HUDEP-2 (cell line): Measurements from ENCODE around the gene COLGALT1.
"Not testable (repeated sequence)": the region's sequence is repeated elsewhere in the genome, so short reads cannot be mapped to it uniquely, and the experiment has no call there.

Experiments
- DNase-seq, 76 experiments: peaks; one replicate each; lab custom pipeline; 2025; ENCODE audit not compliant: unreplicated experiment in 76 of 76; lab: John Stamatoyannopoulos, UW

The COLGALT1 gene

DNA sequence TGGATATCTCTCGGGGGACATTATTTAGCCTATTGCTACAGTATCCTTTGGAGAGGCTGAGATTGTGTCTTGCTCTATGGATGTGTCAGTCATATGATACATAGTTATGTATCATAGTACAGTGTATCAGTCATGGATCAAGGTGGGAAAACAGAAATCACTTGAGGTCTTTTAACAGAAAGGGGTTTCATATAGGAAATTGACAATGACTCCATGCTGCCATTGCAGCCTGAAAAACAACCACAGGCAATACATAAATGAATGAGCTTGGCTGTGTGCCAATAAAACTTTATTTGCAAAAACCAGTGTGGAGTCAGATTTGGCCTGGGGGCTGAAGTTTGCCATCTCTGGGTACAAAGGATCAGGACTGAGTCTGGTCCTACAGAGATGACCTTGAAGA, 35.4 kb downstream of the COLGALT1 start:
- no peak for DNase-seq

DNA sequence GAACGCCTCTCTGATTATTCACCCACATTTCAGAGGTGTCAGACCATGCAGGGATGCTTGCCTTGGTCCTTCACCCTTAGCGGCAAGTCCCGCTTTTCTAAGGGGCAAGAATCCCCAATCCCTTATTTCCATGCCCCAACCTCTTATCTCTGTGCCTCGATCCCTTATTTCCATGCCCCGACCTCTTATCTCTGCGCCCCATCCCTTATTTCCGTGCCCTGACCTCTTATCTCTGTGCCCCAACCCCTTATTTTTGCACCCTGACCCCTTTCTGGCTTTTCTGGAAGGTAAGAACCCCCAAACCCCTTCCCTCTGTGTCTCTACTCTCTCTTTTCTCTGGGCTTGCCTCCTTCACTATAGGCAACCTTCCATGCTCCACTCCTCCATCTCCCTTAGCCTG, 38.8 kb downstream of the COLGALT1 start:
- not testable (repeated sequence) for DNase-seq

DNA sequence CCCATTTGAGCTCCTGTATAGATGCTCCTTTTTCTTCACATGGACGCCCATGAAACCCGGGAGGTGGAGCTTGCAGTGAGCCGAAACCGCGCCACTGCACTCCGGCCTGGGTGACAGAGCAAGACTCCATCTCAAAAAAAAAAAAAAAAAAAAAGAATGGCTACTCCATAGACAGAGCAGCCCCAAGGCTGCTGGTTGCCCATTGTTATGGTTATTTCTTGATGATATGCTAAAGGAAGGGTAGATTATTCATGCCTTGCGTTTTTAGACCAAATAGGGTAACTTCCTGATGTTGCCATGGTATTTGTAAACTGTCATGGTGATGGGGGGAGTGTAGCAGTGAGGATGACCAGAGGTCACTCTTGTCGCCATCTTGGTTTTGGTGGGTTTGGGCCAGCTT, 42.6 kb downstream of the COLGALT1 start:
- DNase-seq, result not testable (repeated sequence)

DNA sequence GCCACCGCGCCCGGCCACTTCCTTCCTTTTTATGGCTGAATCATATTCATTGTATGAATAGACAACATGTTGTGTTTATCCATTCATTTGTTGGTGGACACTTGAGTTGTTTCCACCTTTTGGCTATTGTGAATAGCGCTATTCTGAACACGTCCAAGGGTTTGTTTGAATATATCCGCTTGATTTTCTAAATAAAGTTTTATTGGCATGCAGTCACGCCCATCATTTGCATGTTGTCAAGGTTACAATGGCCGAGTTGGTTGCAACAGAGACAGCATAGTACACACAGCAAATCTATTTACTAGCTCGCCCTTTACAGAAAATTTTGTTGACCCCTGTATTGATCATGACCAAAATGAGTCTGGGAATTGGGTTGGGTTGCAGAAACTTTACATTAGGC, 43.5 kb downstream of the COLGALT1 start:
- DNase-seq, result no peak

DNA sequence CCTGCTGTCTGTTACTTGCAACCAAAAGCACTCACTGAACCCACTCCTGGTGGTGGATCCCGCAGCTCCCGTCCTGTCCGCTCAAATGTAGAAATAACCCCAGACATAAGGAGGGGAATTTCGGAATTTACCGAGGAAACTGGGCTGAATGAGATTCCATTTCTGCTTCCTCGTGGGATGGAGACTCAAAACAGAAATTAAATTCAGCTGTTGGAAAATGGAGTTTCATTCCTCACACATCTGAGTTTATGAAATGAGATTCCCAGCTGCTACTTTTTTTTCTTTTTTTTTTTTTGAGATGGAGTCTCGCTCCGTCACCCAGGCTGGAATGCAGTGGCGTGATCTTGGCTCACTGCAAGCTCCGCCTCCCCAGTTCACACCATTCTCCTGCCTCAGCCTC, 44.3 kb downstream of the COLGALT1 start:
- DNase-seq, result no peak

DNA sequence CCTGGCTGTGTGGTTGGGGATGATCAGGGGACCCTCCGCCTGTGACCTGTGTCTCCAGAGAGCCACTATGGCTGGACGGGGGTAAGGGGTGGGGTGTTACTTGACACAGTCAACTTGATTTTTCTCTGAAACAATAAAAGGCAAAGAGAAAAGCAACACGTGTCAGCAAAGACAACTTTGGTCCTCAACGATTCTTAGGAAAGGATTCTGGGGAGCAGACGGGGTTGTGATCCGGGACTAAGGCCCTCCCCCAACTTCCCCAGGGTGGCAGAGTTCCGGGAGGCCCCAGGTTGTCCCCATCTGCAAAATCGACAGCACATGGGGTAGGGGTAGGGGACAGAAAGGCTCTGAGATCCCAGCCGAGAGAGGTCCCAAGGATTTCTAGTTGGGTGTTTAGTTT, 46.2 kb downstream of the COLGALT1 start:
- DNase-seq, result no peak

DNA sequence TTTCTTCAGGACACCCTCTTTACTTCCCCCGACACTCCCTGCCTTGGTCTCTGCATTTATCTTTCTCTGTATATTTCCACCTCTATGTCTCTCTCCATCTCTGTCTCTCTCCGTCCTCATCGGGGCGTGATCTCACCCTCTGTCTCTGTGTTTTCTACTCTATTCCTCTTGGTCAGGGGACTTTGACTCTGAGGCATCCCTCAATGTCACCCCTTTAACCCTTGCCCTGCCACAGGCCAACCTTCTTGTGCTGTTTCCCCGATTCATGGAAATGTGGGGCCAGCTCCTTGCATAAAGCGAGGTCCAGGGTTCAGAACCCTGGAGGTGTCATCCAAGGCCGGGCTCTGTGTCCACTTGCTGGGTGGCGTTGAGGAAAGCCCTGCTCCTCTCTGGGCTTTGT, 46.8 kb downstream of the COLGALT1 start:
- no peak for DNase-seq

DNA sequence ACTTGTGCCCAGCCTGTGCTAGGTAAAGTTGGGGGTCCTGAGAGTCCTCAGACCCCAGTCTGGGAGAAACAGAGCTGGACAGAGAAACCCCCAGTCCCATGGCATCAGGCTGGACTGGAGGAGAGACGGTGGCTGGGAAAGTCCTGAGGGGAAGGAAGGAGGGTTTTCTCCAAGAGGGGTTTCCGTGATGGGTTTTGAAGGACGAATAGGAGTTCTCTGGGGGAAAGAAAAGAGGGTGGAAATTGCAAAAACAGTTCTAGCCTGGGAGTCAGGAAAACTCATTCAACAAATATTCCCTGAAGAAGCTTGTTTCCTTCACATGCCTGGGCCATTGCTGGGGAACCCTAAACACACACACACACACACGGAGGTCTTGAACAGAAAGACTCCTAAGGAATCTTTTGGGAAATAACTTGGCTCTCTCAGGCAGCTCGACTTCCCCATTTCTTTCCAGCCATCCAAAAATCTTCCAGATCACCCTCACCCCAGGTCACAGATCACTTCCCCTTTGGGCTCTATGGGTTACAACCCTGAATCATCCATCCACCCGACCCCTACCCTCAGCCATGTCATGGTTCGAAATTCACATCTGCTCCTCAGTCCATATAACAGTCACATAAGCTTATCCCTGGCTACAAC, 47.5 kb downstream of the COLGALT1 start:
- no peak for DNase-seq

DNA sequence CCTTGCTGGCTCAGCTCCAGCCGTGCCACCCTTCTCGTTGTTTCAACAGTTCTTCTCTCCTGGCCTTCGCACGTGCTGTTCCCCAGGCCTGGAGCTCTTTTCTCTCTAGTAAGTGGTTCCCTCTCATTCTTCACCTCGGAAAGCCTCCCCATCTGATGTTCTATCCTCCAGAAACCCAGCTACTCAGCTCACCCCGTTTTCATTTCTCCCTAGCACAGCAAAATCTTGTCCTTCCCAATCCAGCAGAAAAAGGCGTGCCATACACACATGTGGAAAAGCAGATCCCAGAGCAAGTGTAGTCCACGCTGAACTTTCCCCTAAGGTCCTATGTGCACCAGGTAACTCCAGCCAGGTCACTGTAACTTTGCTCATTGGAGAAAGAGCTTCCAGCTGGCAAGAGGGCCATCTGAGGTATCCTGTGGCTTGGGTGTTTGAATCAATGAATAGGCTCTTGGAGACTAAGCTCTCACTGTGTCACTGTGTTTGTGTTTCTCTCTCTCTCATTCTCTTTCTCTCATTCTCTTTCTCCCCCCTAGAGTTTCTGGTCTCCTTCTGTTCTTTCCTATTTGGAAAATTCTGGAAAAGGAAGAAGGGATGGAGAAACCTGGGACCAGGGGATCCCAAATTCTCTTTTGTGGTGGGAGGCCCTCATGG, 49.0 kb downstream of the COLGALT1 start:
- DNase-seq, result no peak

DNA sequence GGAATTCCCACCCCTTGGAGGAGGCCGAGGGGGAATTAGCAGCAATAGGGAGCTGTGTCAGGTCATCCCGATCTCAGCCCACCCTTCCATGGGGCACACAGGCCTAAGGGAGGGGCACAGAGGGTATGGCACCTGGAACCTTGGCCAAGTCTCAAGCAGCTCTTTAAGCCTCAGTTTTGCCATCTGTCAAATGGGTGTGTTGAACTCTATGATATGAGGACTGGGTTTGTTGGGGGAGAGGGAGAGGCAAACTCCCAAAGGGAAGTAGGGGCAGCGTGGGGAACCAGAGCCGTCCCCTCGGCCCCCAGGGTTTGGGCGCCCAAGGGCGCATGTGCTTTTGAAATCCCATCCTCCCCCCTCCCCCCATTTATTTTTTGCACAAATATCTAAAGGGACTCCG, 49.7 kb downstream of the COLGALT1 start:
- DNase-seq, result no peak

DNA sequence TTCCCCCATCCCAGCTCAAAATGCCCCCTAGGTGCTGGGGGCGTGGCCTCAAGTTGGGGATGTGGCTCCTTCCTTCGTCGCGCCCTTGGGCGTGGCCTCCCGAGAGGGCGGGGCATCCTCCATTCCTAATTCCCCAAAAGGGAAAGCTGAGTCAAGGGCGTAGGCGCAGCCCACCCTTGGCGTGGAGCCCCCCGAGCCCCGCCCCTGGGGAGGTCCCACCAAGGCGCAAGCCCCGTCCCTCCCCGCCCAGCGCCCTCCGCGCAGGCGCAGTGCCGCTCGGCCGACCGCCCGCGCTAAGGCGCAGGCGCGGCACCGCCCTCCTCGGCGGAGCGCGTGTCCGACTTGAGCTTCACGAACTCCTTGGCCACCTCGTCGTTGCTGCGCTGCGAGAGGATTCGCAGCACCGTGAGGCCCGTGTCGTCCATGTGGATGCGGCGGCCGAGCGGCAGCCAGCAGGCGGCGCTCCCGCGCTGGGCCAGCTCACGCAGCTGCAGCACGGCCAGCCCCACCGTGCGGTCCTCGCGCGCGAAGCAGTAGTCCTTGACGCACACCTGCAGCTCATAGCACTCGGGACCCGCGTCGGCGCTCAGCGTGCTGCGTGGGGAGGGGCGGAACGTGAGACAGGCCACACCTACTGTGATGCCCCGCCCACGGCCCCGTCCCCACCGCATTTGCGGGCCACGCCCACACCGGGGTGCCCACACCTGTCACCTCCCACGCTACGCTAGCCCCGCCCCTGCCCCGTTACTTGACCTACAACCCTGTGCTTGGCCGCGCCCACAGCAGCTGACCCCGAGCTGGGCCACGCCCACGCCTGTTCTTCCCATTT, 50.5 kb downstream of the COLGALT1 start:
- DNase-seq, result peak in 75 of 76 experiments; percentile 73 to 99 (median 96)

DNA sequence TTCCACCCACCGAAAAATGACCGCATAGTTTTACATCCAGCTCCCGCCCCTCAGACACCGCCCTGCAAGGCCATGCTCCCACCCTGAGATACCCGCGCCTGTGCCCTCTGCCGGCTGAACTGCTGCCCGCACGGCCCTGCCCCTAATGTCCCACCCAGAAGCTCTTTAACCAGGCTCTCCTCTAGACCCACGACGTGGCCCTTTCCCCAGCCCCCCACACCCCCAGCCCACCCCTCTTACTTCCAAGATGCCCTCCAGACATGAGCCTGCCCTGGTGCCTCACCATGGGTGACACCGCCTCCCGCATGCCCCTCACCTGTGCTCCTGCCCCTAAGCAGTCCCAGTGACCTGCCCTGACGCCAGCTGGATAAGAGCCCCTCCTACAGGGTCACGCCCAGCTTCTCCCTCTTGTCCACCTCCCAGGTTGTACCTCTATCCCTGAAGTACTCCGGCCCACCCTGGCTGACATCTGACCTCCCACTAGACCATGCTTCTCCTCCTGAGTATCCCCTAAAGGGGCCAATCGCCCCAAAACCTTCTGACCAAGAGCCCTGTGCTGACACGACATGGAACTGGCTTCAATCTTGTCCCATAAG, 51.2 kb downstream of the COLGALT1 start:
- no peak for DNase-seq

DNA sequence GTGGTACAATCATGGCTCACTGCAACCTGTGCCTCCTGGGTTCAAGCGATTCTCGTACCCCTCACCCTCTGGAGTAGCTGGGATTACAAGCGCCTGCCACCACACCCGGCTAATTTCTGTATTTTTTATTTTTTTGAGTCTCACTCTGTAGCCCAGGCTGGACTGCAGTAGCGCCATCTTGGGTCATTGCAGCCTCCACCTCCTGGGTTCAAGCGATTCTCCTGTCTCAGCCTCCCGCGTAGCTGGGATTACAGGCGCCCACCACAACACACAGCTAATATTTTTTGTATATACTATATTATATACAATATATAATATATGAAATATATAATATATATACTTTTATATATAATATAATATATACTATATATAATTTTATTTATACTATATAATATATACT, 52.5 kb downstream of the COLGALT1 start:
- DNase-seq, result no peak

DNA sequence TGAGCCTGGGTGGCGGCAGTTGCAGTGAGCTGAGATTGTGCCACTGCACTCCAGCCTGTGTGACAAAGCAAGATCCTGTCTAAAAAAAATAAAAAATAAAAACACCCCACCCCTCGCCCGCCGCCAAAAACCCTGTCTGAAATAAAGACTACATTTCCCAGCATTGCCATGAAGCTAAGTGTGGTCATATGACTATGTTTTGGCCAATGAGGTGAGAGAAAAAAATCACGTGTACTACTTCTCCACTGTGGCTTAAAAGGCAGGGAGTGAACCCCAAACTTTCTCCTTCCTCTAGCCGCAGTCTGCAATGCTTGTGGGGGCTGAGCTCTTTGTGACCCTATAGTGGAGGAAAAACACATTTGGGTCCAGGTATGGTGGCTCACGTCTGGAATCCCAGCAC, 54.9 kb downstream of the COLGALT1 start:
- DNase-seq, result peak in 3 of 76 experiments; percentile 12 to 20 (median 19)

DNA sequence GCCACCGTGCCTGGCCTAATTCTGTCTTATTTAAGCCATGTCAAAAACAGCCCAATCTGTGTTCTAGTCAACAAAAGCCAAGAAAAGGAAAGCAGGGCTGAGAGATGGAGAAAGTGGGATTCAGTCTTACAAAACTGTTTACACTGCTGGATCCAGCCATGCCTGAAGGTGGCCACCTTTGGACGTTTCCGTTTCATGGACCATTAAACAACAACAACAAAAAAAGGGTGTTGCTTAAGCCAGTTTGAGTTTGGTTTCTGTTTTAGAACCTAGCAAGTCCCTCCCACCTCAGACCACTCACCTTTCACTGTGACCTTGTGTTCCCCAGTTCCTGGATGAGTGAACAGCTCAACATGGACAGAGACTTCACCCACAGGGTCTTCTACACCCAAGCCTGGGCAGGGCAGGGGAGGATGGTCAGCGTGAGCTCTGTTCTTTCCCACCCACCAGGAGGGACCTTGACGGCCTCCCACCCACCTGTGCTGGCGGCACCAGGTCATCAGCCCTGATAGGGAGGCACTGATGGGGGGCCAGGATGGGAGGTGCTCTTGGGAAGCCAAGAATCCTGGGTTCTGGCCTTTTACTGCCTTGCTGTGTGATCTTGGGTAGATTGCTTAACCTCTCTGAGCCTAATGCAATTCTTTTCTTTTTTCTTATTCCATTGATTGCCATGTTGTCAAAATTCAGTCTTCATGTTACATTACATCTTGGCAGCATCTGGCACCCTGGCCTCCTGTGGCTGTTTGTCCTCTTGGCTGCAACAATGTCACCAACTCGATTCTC, 56.2 kb downstream of the COLGALT1 start:
- no peak for DNase-seq

DNA sequence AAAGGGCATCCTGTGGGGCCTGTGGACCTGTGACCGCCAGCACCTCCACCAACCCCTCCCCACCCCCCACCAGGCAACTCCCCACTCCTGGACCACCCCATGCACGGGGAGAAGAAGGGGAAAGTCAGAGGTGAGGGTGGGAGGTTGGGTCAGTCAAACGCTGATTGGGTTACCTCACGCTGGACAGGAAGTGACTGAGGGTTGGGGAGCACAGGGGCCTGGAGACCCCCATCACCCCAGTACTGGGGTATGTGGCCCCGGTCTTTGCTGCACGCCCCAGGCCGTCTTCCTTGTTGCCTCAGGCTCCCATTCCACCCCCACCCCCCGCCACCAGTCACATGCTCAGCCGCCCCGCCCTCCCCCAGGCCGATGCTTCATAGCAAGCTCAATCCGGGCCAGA, 59.0 kb downstream of the COLGALT1 start:
- DNase-seq, result no peak

DNA sequence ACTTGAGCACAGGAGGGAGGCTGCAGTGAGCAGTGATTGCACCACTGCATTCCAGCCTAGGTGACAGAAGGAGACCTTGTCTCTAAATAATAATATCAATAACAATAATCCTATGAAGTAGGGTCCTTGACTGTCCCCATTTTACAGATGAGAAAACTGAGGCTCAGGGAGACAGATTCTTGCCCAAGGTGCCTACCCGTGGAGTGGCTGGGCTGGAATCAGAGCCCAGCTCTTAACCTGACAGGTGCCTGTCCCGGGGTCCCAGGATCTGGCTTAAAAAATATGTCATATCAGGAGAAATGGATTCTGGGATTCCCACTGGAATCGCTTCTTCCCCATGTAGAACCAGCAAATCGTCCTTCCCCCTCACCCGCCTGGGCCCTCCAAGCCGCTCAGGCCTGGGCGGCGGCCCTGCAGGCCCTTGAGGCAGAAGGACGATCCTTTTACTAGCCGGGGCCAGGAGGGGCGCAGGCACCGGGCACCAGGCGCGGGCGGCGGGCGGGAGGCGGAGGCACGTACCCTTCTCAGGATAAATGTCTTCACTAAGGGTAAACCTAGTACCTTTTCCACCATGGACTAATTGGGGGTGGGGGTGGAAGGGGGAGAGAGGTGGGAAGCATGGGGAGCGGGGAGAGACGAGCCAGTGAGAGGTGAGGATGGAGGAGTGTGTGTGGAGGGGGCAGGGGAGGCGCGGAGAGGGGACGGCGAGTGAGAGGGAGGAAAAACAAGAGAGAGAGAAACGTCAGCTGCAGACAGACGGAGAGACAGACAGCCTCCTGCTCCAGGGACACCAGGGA, 60.6 kb downstream of the COLGALT1 start:
- DNase-seq, result no peak

DNA sequence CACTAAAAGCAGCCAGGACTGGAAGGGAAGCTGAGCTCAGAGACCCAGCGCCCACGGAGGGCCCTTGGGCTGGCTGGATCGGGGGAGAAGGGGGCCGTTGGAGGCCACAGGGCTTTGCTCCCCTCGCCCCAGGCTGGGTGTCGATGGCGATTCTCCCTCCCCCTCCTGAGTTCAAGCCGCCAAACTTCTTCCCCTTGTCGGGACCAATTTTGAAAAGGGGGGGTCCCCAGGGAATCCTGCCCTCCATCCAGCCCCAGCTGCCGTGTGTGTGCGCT, 61.2 kb downstream of the COLGALT1 start:
- DNase-seq, result no peak

DNA sequence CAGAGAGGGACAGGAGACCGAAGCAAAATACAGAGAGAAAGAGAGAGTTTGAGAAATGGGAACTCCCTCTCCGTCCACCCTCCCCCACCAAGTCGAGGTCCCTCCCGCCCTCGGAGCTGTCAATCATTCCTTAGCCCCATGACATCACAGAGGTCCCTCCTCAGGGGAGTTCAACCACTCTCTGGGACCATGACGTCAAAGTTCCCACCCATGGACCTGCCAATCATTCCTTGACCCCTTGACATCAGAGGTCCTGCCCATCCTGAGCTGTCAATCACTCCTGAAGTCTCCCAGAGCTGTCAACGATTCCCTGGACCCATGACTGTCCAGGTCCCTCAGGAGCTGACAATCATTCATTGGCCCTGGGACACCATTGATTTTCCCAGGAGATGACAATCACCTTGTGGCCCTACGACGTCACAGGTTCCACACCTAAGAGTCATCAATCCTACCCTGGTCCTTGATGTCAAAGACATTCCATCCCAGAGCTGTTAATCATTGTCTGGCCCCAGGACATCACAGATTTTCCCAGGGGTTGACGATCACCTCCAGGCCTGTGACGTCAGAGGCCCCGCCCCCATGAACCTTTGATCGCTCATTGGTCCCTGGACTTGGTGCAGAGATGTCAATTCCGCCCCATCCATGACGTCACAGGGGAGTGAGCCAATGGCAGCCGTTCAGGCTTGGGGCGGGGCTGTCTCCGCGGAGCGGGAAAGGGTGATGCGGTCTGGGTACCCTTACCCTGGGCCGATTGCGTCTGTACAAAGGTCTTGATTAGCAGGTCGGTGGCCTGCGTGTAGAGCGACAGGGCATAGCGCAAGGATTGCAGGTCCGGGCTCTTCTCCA, 61.7 kb downstream of the COLGALT1 start:
- DNase-seq, result peak in 35 of 76 experiments; percentile 10 to 67 (median 33)
